Neutrophil (primary cell): ENCODE measurements around the gene TNS3.

Experiments used
- H3K27ac ChIP-seq: fragments of 200-600 bp; sonication (generic); 2 replicates; pipeline ENCODE4 v1.5.1; 2016; ENCODE audit warnings: mild to moderate bottlenecking, moderate library complexity
- H3K27me3 ChIP-seq: fragments of 200-600 bp; sonication (generic); 2 replicates; pipeline ENCODE4 v1.6.0; 2016; ENCODE audit warnings: mild to moderate bottlenecking
- H3K36me3 ChIP-seq: fragments of 200-600 bp; sonication (generic); 2 replicates; pipeline ENCODE4 v1.5.1; 2017
- H3K4me1 ChIP-seq, 2 experiments: fragments of 200-600 bp in 1 of 2; sonication (generic) in 1 of 2; 1 replicate in 1 of 2; 2 replicates in 1 of 2; pipeline versions ENCODE4 v1.5.1 to v1.6.1; 2013 to 2016; ENCODE audit warnings: low read depth in 1 of 2, low read length in 1 of 2, mild to moderate bottlenecking in 1 of 2, moderate library complexity in 1 of 2; ENCODE audit not compliant: control insufficient read depth in 1 of 2, insufficient read depth in 1 of 2
- H3K4me3 ChIP-seq, 2 experiments: fragments of 200-600 bp in 1 of 2; sonication (generic) in 1 of 2; 1 replicate in 1 of 2; 2 replicates in 1 of 2; pipeline ENCODE4 v1.5.1; 2013 to 2016; ENCODE audit warnings: low read depth in 1 of 2, low read length in 1 of 2, mild to moderate bottlenecking in 1 of 2, moderate library complexity in 1 of 2
- H3K9me3 ChIP-seq: fragments of 200-600 bp; sonication (generic); 2 replicates; pipeline ENCODE4 v1.5.1; 2016
- TF ChIP-seq, protein P1 (sequence below): fragments of 200-600 bp; sonication (generic); IDR thresholded peaks from 2 replicates; pipeline ENCODE4 v1.5.1; 2016; ENCODE audit warnings: antibody characterized with exemption

The TNS3 gene

DNA sequence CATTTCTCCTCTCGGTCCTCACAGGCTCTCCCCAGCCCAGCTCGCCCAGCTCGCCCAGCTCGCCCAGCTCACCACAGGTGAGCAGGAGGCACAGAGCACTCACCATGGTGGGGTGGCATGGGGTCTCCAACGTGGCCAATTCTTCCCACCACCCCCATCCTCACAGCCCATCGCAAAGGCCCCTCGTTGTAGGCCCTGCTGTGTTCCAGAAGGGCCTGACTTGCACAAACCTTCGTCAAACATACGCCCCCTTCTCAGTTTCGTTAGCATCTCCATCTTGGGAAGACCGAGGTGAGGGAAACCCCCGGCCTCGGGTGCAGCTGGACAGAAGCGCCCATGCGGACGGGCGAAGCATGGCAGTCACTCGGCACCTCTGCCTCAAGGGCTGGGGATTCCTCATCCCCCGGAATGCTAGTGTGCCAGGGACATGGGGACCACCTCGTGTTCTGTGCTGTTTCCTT, 304.6 kb downstream of the TNS3 start:
- no peak overlapping the region for H3K4me3 ChIP-seq
- H3K36me3 ChIP-seq, result no peaks in the 10 kb centered on the region
- H3K27me3 ChIP-seq, result no peaks in the 10 kb centered on the region
- TF ChIP-seq, protein P1, sequence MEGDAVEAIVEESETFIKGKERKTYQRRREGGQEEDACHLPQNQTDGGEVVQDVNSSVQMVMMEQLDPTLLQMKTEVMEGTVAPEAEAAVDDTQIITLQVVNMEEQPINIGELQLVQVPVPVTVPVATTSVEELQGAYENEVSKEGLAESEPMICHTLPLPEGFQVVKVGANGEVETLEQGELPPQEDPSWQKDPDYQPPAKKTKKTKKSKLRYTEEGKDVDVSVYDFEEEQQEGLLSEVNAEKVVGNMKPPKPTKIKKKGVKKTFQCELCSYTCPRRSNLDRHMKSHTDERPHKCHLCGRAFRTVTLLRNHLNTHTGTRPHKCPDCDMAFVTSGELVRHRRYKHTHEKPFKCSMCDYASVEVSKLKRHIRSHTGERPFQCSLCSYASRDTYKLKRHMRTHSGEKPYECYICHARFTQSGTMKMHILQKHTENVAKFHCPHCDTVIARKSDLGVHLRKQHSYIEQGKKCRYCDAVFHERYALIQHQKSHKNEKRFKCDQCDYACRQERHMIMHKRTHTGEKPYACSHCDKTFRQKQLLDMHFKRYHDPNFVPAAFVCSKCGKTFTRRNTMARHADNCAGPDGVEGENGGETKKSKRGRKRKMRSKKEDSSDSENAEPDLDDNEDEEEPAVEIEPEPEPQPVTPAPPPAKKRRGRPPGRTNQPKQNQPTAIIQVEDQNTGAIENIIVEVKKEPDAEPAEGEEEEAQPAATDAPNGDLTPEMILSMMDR, result no peak
- no peaks in the 10 kb centered on the region for H3K9me3 ChIP-seq
- H3K27ac ChIP-seq, result no peak overlapping the region
- H3K4me1 ChIP-seq, result no peaks in the 10 kb centered on the region

DNA sequence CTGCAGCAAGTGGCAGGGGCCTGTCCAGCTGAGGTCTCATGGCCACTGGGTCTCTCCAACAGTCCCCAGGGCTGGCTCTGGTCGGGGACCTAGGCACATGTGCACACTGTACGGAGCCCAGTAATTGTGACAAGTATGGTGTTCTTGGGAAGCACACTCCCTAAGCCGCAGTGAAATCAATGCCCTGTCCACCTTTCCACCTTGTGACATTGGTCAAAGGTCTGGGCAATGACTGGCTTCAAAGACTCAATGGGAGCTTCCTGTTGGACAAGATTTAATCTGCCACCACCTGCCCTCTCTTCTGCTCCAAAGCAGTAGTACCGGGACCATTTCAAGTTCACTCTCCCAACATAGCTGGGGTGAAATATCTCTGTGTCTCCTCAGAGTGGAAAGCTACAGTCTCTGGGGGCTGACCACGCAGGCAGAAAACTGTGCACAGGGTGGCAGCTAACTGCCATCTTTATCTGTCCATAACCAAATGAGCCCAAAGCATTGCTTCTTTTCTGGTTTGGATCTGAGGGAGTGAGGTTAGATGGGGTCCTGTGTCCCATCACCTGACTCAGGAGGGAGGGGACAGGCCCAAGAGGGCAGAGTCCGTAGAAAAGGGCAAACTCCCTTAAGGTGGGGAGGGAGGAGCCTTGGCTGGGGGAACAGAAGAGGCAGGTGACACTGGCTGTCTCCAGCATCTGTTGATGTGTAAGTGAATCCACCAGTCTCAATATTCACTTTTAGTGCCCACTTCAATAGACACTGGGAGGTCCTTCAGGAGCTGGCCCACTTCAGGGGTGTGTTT, 307.7 kb downstream of the TNS3 start:
- Histone ChIP-seq H3K36me3 (no peaks in the 10 kb centered on the region), H3K4me3 (no peak overlapping the region), H3K9me3 (no peaks in the 10 kb centered on the region), H3K27ac (no peak overlapping the region), H3K4me1 (no peaks in the 10 kb centered on the region), H3K27me3 (no peaks in the 10 kb centered on the region)
- TF ChIP-seq, protein P1, result no peak

GRCh38 chr7:47273088-47273487, 308.8 kb downstream of the TNS3 start:
- H3K4me3 ChIP-seq, result no peak overlapping the region
- H3K27me3 ChIP-seq, result no peaks in the 10 kb centered on the region
- no peaks in the 10 kb centered on the region for H3K9me3 ChIP-seq
- no peak overlapping the region for H3K27ac ChIP-seq
- no peaks in the 10 kb centered on the region for H3K4me1 ChIP-seq
- no peaks in the 10 kb centered on the region for H3K36me3 ChIP-seq
- TF ChIP-seq, protein P1, result no peak

- Histone ChIP-seq H3K27me3 (no peaks in the 10 kb centered on the region), H3K4me1 (no peaks in the 10 kb centered on the region), H3K27ac (no peak overlapping the region), H3K9me3 (no peaks in the 10 kb centered on the region), H3K4me3 (no peak overlapping the region), H3K36me3 (no peaks in the 10 kb centered on the region)
- TF ChIP-seq, protein P1, result no peak
These were observed 310.2 kb downstream of the TNS3 start for GRCh38 chr7:47271749-47272148.

- no peaks in the 10 kb centered on the region for H3K36me3 ChIP-seq
- H3K9me3 ChIP-seq, result no peaks in the 10 kb centered on the region
- no peaks in the 10 kb centered on the region for H3K4me1 ChIP-seq
- TF ChIP-seq, protein P1, result no peak
- no peak overlapping the region for H3K27ac ChIP-seq
- H3K4me3 ChIP-seq, result no peak overlapping the region
- H3K27me3 ChIP-seq, result no peaks in the 10 kb centered on the region
These were observed 312.8 kb downstream of the TNS3 start for GRCh38 chr7:47268851-47269836.
